HEK293 (cell line): ENCODE measurements around the gene NOS1AP.

ENCODE experiments used
- CTCF ChIA-PET: fragments of 350-600 bp; formaldehyde crosslinking; extraction: SDS; loops from one replicate; lab custom pipeline; 2021; ENCODE audit warnings: antibody characterized with exemption; lab: Yijun Ruan, JAX
- POLR2A ChIA-PET: fragments of 300-600 bp; formaldehyde crosslinking; extraction: SDS; loops from one replicate; lab custom pipeline; 2020; ENCODE audit warnings: antibody characterized with exemption, inconsistent platforms; lab: Yijun Ruan, JAX
- H3K27ac ChIP-seq: fragments of 200-500 bp; sonication (Bioruptor generic); 2 replicates; pipeline ENCODE4 v1.5.1; 2014; ENCODE audit warnings: low read depth, low read length, control low read depth, inconsistent platforms; ENCODE audit errors: extremely low read depth
- H3K36me3 ChIP-seq, 2 experiments: fragments of 200-500 bp in 1 of 2; sonication (Bioruptor generic) in 1 of 2; 1 replicate in 1 of 2; 2 replicates in 1 of 2; pipeline ENCODE4 v1.5.1; 2014 to 2017; ENCODE audit warnings: inconsistent platforms in 2 of 2, low read length in 2 of 2; ENCODE audit not compliant: control insufficient read depth in 2 of 2, insufficient read depth in 1 of 2
- H3K4me1 ChIP-seq: fragments of 200-500 bp; sonication (Bioruptor generic); 2 replicates; pipeline ENCODE4 v1.5.1; 2014; ENCODE audit warnings: mild to moderate bottlenecking, low read length, inconsistent platforms; ENCODE audit not compliant: control insufficient read depth, insufficient read depth
- H3K4me3 ChIP-seq: 2 replicates; pipeline ENCODE4 v1.5.1; 2011; ENCODE audit warnings: low read depth, mild to moderate bottlenecking, control low read depth, low read length, moderate library complexity
- H3K9me3 ChIP-seq: fragments of 200-500 bp; sonication (Bioruptor generic); 2 replicates; pipeline ENCODE4 v1.5.1; 2014; ENCODE audit warnings: low read depth, low read length, inconsistent platforms; ENCODE audit not compliant: control insufficient read depth, insufficient read depth
- GLIS2 ChIP-seq: fragments of 450-650 bp; formaldehyde crosslinking; IDR thresholded peaks from 2 replicates; pipeline ENCODE4 v1.5.1; 2016; ENCODE audit warnings: missing biosample characterization, missing genetic modification characterization
- IKZF3 ChIP-seq: fragments of 450-650 bp; IDR thresholded peaks from 2 replicates; pipeline ENCODE4 v1.5.0; 2018; ENCODE audit warnings: missing biosample characterization, mild to moderate bottlenecking, missing genetic modification characterization, moderate library complexity
- INSM2 ChIP-seq: fragments of 450-650 bp; formaldehyde crosslinking; IDR thresholded peaks from 2 replicates; pipeline ENCODE4 v1.5.1; 2016; ENCODE audit warnings: missing biosample characterization, missing genetic modification characterization
- KLF9 ChIP-seq: fragments of 450-650 bp; formaldehyde crosslinking; IDR thresholded peaks from 2 replicates; pipeline ENCODE4 v1.5.1; 2016; ENCODE audit warnings: missing biosample characterization, missing genetic modification characterization, low read depth
- YY1 ChIP-seq: fragments of 450-650 bp; formaldehyde crosslinking; IDR thresholded peaks from 2 replicates; pipeline ENCODE4 v1.5.1; 2018; ENCODE audit warnings: missing biosample characterization, missing genetic modification characterization
- ZBTB48 ChIP-seq: fragments of 450-650 bp; formaldehyde crosslinking; IDR thresholded peaks from 2 replicates; pipeline ENCODE4 v1.5.1; 2016; ENCODE audit warnings: missing biosample characterization, missing genetic modification characterization
- ZFHX2 ChIP-seq: fragments of 450-650 bp; formaldehyde crosslinking; conservative IDR thresholded peaks from 2 replicates; pipeline ENCODE4 v1.5.1; 2016; ENCODE audit warnings: missing biosample characterization, missing genetic modification characterization
- ZNF280D ChIP-seq: fragments of 450-650 bp; formaldehyde crosslinking; IDR thresholded peaks from 2 replicates; pipeline ENCODE4 v1.5.1; 2016; ENCODE audit warnings: missing biosample characterization, missing genetic modification characterization
- ZNF398 ChIP-seq: fragments of 450-650 bp; formaldehyde crosslinking; IDR thresholded peaks from 2 replicates; pipeline ENCODE4 v1.5.1; 2017; ENCODE audit warnings: missing biosample characterization, missing genetic modification characterization
- ZNF473 ChIP-seq: fragments of 450-650 bp; formaldehyde crosslinking; IDR thresholded peaks from 2 replicates; pipeline ENCODE4 v1.5.1; 2017; ENCODE audit warnings: missing biosample characterization, missing genetic modification characterization
- ZNF530 ChIP-seq: fragments of 450-650 bp; formaldehyde crosslinking; IDR thresholded peaks from 2 replicates; pipeline ENCODE4 v1.5.1; 2016; ENCODE audit warnings: low read depth, missing biosample characterization, missing genetic modification characterization
- ZNF549 ChIP-seq: fragments of 450-650 bp; IDR thresholded peaks from 2 replicates; pipeline ENCODE4 v1.5.1; 2018; ENCODE audit warnings: missing biosample characterization, missing genetic modification characterization, mild to moderate bottlenecking, inconsistent platforms, moderate library complexity
- ZNF654 ChIP-seq: fragments of 450-650 bp; formaldehyde crosslinking; IDR thresholded peaks from 2 replicates; pipeline ENCODE4 v1.5.1; 2016; ENCODE audit warnings: low read depth, missing biosample characterization, missing genetic modification characterization
- ZNF658 ChIP-seq: fragments of 450-650 bp; formaldehyde crosslinking; IDR thresholded peaks from 2 replicates; pipeline ENCODE4; 2016; ENCODE audit warnings: missing biosample characterization, missing genetic modification characterization
- ZNF677 ChIP-seq: fragments of 450-650 bp; IDR thresholded peaks from 2 replicates; pipeline ENCODE4 v1.5.0; 2018; ENCODE audit warnings: missing biosample characterization, mild to moderate bottlenecking, missing genetic modification characterization, moderate library complexity
- ZNF692 ChIP-seq: fragments of 450-650 bp; formaldehyde crosslinking; IDR thresholded peaks from 2 replicates; pipeline ENCODE4 v1.5.1; 2016; ENCODE audit warnings: missing biosample characterization, missing genetic modification characterization
- ZNF704 ChIP-seq: fragments of 450-650 bp; formaldehyde crosslinking; IDR thresholded peaks from 2 replicates; pipeline ENCODE4 v1.5.1; 2016; ENCODE audit warnings: missing biosample characterization, missing genetic modification characterization
- ZNF776 ChIP-seq: fragments of 450-650 bp; formaldehyde crosslinking; IDR thresholded peaks from 2 replicates; pipeline ENCODE4 v1.5.0; 2017; ENCODE audit warnings: missing biosample characterization, missing genetic modification characterization, borderline replicate concordance
- ZNF830 ChIP-seq: fragments of 450-650 bp; IDR thresholded peaks from 2 replicates; pipeline ENCODE4 v1.5.0; 2018; ENCODE audit warnings: missing biosample characterization, missing genetic modification characterization, low read depth, mild to moderate bottlenecking, moderate library complexity

NOS1AP gene

GRCh38 chr1:162197615-162198421, 128.3 kb downstream of the NOS1AP start (continued):
- TF ChIP-seq ZNF280D (tag by site-specific recombination), result no peak
- no peak for TF ChIP-seq ZNF692 (tag by site-specific recombination)
- TF ChIP-seq ZNF704 (tag by site-specific recombination), result no peak
- no peak for TF ChIP-seq GLIS2 (tag by site-specific recombination)
- no peak for TF ChIP-seq KLF9 (tag by site-specific recombination)
- TF ChIP-seq ZFHX2, result peak; percentile 79
- TF ChIP-seq YY1 (tag by site-specific recombination), result no peak
- no peak for TF ChIP-seq INSM2 (tag by site-specific recombination)
- TF ChIP-seq ZNF658 (tag by site-specific recombination), result no peak

- ChIA-PET POLR2A (no interaction called here), CTCF (no interaction called here)
- Histone ChIP-seq H3K4me1 (no peaks in the 10 kb centered on the region), H3K9me3 (no peaks in the 10 kb centered on the region), H3K4me3 (no peak overlapping the region), H3K36me3 (no peaks in the 10 kb centered on the region), H3K27ac (no peak overlapping the region)
- no peak for TF ChIP-seq ZNF776
- TF ChIP-seq ZBTB48 (tag by site-specific recombination), result no peak
- no peak for TF ChIP-seq ZNF398 (tag by site-specific recombination)
- TF ChIP-seq ZNF677 (tag by site-specific recombination), result no peak
- no peak for TF ChIP-seq ZNF280D (tag by site-specific recombination)
- no peak for TF ChIP-seq ZNF830
- no peak for TF ChIP-seq ZNF549 (tag by site-specific recombination)
- no peak for TF ChIP-seq IKZF3 (tag by site-specific recombination)
- TF ChIP-seq ZNF654 (tag by site-specific recombination), result no peak
- no peak for TF ChIP-seq ZNF473 (tag by site-specific recombination)
- TF ChIP-seq ZNF530, result no peak
Measured at GRCh38 chr1:162200096-162200847, 130.8 kb downstream of the NOS1AP start.
